PFSK-1 (cell line): ENCODE results near the gene MIER1.

Experiments used
- POLR2AphosphoS5 ChIP-seq: IDR thresholded peaks from 2 replicates; pipeline ENCODE4 v1.6.1; 2012; ENCODE audit warnings: low read depth, mild to moderate bottlenecking, control low read depth, low read length, moderate library complexity
- TAF1 ChIP-seq: IDR thresholded peaks from 2 replicates; pipeline ENCODE4 v1.6.1; 2012; ENCODE audit warnings: low read length, control low read depth, borderline replicate concordance; ENCODE audit not compliant: insufficient read depth

DNA sequence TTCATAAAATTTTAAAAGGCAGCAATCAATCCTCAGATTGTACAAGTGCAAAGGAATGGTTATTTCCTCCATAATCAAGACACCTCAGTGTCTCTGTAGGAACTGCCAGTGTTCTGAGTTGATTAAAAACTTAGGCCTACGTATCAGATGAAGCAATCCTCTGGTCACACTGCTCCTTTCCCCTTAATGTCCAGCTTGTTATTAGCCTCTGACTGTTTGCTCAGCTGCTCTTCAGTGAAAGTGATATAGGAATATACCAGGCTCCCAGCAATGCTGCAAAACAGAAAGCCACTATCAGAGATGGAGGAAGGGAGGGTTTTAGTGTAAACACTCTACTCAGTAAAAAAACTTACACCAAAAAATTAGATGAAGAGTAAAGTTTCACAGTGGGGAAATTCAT lies 79.4 kb downstream of the MIER1 start:
- TF ChIP-seq TAF1 = no peak
- TF ChIP-seq POLR2AphosphoS5 = no peak
